Measurements from ENCODE around the gene DOCK10.

The DOCK10 gene

GRCh38 chr2:225006730-225007129 is 35.5 kb downstream of the DOCK10 start:
- POLR2A ChIA-PET, result no interaction called here
- CTCF ChIA-PET, result interaction anchor here (0.6 kb wide), 1 partner anchor 200 kb away, joined by 3 read pairs; no protein-coding TSS in a partner anchor

GRCh38 chr2:225004597-225004996 is 37.7 kb downstream of the DOCK10 start:
- POLR2A ChIA-PET, result no interaction called here
- H3K4me1 ChIP-seq (ENCODE audit: control insufficient read depth, insufficient read depth, low read length), result no peaks in the 10 kb centered on the region
- CTCF ChIA-PET, result interaction anchor here (0.6 kb wide), 1 partner anchor 368 kb away, joined by 7 read pairs; no protein-coding TSS in a partner anchor
- no peak for TF ChIP-seq YY1 (tag by site-specific recombination; IDR thresholded peaks at IDR 0.05)
- no peak for TF ChIP-seq GFI1B (tag by site-specific recombination; IDR thresholded peaks at IDR 0.05)
- no peak for TF ChIP-seq ZNF18 (tag by site-specific recombination; IDR thresholded peaks at IDR 0.05)
- no peak for TF ChIP-seq ZFP69B (tag by site-specific recombination; IDR thresholded peaks at IDR 0.05)
- TF ChIP-seq PRDM6 (tag by site-specific recombination; IDR thresholded peaks at IDR 0.05), result no peak
- TF ChIP-seq ZNF624 (tag by site-specific recombination; IDR thresholded peaks at IDR 0.05), result no peak
- no peak for TF ChIP-seq HOXC10 (CRISPR knock-in tag; IDR thresholded peaks at IDR 0.05)
- TF ChIP-seq ZNF558 (tag by site-specific recombination; IDR thresholded peaks at IDR 0.05), result no peak
- TF ChIP-seq ZBTB17 (tag by site-specific recombination; IDR thresholded peaks at IDR 0.05), result no peak
- no peak for TF ChIP-seq KLF1 (tag by site-specific recombination; IDR thresholded peaks at IDR 0.05)
- no peak for TF ChIP-seq ZNF837 (tag by site-specific recombination; IDR thresholded peaks at IDR 0.05)
- no peak for TF ChIP-seq ZNF324 (tag by site-specific recombination; IDR thresholded peaks at IDR 0.05)
- no peaks in the 10 kb centered on the region for H3K36me3 ChIP-seq (ENCODE audit: control insufficient read depth in 2 of 2, insufficient read depth in 1 of 2, low read length in 2 of 2)
- no peak overlapping the region for H3K4me3 ChIP-seq (ENCODE audit: low read depth, low read length)
- H3K9me3 ChIP-seq (ENCODE audit: control insufficient read depth, insufficient read depth, low read depth, low read length), result no peaks in the 10 kb centered on the region
- H3K27ac ChIP-seq (ENCODE audit: extremely low read depth, low read depth, low read length), result no peak overlapping the region

More at GRCh38 chr2:225006730-225007129, 35.5 kb downstream of the DOCK10 start:
- Histone ChIP-seq H3K27ac (ENCODE audit: extremely low read depth, low read depth, low read length) (no peak overlapping the region), H3K36me3 (ENCODE audit: control insufficient read depth in 2 of 2, insufficient read depth in 1 of 2, low read length in 2 of 2) (no peaks in the 10 kb centered on the region), H3K9me3 (ENCODE audit: control insufficient read depth, insufficient read depth, low read depth, low read length) (no peaks in the 10 kb centered on the region), H3K4me3 (ENCODE audit: low read depth, low read length) (no peak overlapping the region), H3K4me1 (ENCODE audit: control insufficient read depth, insufficient read depth, low read length) (no peaks in the 10 kb centered on the region)
- TF ChIP-seq GLIS2 (tag by site-specific recombination; IDR thresholded peaks at IDR 0.05) (no peak), ZBTB6 (tag by site-specific recombination; IDR thresholded peaks at IDR 0.05) (no peak), TRIM28 (IDR thresholded peaks at IDR 0.05; ENCODE audit: borderline replicate concordance, low read length) (no peak), ZSCAN16 (tag by site-specific recombination; IDR thresholded peaks at IDR 0.05) (no peak), SP2 (tag by site-specific recombination; IDR thresholded peaks at IDR 0.05) (no peak), ZNF571 (tag by site-specific recombination; IDR thresholded peaks at IDR 0.05) (no peak), ZNF521 (tag by site-specific recombination; IDR thresholded peaks at IDR 0.05) (no peak), ZNF114 (tag by site-specific recombination; IDR thresholded peaks at IDR 0.05) (no peak)

- H3K4me1 ChIP-seq (ENCODE audit: control insufficient read depth, insufficient read depth, low read length), result no peaks in the 10 kb centered on the region
- POLR2A ChIA-PET, result no interaction called here
- H3K27ac ChIP-seq (ENCODE audit: extremely low read depth, low read depth, low read length), result no peak overlapping the region
- no peaks in the 10 kb centered on the region for H3K9me3 ChIP-seq (ENCODE audit: control insufficient read depth, insufficient read depth, low read depth, low read length)
- no peak overlapping the region for H3K4me3 ChIP-seq (ENCODE audit: low read depth, low read length)
- CTCF ChIA-PET, result interaction anchor here (0.6 to 2.2 kb wide), 15 partner anchors 9 to 1133 kb away, joined by 3 to 10 read pairs (median 5); no protein-coding TSS in a partner anchor
- no peaks in the 10 kb centered on the region for H3K36me3 ChIP-seq (ENCODE audit: control insufficient read depth in 2 of 2, insufficient read depth in 1 of 2, low read length in 2 of 2)
- TF ChIP-seq ZFP37 (tag by site-specific recombination; IDR thresholded peaks at IDR 0.05) (no peak), ATF2 (tag by site-specific recombination; IDR thresholded peaks at IDR 0.05; ENCODE audit: low read depth) (no peak), SP2 (tag by site-specific recombination; IDR thresholded peaks at IDR 0.05) (no peak), ZBTB7A (tag by site-specific recombination; IDR thresholded peaks at IDR 0.05; ENCODE audit: low read depth) (no peak), ZNF558 (tag by site-specific recombination; IDR thresholded peaks at IDR 0.05) (no peak), SP3 (tag by site-specific recombination; IDR thresholded peaks at IDR 0.05) (no peak), ZNF843 (tag by site-specific recombination; IDR thresholded peaks at IDR 0.05) (no peak)
These were observed 39.6 kb downstream of the DOCK10 start for GRCh38 chr2:225002656-225003045.
